Suppressor macrophage treated with lipopolysaccharide for 1 hour (primary cell): Measurements from ENCODE around the gene CHP1.
A peak's percentile ranks its signal among the peaks of the same experiment; 100 is the strongest.
"Not testable (repeated sequence)": the region's sequence is repeated elsewhere in the genome, so short reads cannot be mapped to it uniquely, and the experiment has no call there.

ENCODE experiments used
- DNase-seq, 3 donors: peaks; one replicate each; pipeline ENCODE4 v3.0.0-alpha.2; 2020 to 2022

Gene CHP1

DNA sequence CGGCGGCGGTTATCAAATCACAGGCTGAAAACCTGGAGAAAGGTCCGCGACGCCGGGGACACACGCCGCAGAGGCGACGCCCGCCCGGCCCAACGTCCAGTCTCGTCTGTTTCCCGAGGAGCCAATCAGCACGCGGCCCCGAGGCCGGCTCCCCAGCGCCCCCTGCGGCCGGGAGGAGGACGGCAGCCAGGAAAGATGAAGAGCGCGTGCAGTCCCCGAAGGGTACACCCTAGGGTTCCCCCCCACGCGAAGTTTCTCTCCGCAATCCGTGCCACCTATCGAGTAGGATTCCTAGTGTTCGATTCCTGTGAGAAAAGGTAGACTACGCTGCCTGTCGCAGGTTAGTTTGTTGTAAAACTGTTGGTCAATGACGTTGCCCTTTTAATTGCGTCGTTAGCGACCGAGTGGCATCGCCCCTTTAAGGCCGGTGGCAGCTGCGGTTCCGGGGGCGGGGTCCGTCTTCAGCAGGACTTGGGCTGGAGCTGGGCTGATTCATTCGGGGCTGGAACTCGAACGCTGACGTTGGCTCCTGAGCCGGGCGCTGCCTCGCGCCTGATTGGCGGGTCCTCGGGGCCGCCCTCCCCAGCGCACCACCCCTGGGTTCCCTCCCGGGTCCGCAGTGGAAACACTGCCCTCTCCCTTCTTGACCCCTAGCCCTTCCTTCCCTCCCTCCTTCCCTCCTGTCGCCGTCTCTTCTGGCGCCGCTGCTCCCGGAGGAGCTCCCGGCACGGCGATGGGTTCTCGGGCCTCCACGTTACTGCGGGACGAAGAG is at the start of gene CHP1, which contains the start of gene EXD1:
TSS of gene CHP1 (plus strand) at position 619 of the 772 bp plus-strand sequence. CDS start at position 734, 115 bp downstream.
TSS of gene EXD1 (minus strand) at position 108 of the 772 bp plus-strand sequence. CDS start 4,182 bp downstream, outside the sequence.
- DNase-seq: peak; percentile 99

DNA sequence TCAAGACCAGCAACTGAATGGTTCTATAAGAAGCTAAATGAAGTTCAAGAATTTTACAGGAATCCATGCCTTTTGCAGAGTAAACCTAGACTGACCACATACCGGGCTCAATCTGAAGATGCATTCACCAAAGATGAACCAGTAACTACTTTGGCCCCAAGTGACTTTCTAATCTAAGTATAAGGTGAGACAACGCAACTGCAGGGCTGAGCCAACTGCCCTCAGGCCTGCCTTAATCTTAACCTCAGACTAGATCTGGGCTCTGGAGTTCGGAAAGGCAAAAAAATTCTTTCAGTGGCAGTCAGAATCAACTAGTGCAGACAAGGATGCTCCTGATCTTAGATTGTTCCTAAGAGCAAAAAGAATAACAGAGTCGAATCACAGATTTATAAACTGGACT is 48.8 kb upstream of the CHP1 start:
- DNase-seq: no peak

DNA sequence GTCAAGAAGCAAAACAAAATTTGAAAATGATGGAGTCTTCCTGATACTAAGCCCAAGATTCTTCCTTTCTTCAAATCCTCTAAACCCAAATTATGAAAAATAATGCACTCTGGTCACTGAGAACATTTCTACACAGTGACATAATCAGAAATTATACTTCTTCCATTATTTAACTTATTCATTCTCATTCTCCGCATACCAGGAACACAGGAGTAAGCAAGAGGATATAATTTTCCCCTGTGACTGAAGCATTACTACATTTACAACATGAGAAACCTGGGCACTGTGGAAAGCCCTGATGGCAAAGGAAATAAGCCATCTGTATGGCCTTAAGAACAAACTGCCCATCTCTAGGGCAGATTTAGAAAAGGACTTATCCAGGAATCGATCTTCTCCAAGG is 47.5 kb upstream of the CHP1 start:
- DNase-seq: no peak

DNA sequence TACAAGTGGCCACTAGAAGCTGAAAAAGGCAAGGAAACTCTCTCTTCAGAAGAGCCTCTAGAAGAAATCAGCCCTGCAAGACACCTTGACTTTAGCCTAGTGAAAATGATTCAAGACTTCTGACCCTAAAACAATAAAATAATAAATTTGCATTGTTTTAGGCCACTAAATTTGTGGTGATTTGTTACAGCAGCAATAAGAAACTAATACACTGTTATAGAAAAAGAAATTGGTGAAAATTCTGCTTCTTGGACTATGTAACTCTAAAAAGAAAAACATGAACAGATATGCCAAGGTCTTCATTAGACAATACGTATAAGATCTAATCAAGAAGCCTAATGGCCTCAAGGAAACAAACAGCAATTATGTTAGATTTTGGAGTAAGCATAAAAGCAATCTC is 36.6 kb upstream of the CHP1 start:
- DNase-seq: peak in 1 of 3 donors; percentile 11

DNA sequence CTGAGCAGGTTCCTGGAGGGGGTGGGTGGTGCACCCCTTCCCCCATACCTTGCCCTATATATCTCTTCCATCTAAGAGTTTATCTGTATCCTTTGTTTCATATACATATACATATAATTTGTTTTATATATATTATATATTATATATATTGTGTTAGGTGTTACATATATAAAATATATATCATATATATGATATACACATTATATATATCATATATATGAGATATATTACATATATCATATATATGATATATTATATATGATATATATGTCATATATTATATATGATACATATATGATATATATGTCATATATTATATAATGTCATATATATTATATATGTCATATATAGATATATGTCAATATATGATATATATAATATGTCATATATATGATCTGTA is 31.6 kb upstream of the CHP1 start:
- DNase-seq: peak in 1 of 3 donors; percentile 8

DNA sequence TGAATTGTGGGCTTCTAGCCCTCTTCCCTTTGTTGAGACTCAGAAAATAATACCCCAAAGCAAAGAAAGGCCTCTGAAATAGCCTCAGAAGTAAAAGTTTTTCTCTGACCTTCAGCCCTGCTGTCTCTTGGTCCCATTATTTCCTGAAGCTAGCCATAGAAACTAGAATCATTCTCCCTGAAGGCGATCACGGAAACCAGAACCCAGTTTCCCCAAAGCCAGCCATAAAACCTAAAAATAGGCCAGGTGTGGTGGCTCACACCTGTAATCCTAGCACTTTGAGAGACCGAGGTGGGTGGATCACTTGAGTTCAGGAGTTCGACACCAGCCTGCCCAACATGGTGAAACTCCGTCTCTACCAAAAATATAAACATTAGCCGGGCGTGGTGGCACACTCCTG is 27.7 kb upstream of the CHP1 start:
- no peak for DNase-seq

DNA sequence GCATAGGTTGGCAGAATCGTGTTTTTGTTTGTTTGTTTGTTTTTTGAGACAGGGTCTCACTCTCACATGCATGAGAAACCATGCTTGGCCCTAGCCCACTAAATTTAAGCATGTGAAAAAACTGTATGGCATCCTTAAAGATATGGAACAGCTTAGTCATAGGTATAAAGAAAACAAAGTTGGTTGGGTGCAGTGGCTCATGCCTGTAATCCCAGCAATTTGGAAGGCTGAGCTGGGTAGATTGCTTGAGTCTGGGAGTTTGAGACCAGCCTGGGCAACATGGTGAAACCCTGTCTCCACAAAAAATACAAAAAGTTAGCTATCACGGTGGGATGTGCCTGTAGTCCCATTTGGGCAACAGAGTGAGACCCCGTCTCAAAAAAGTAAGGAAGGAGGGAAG is 25.8 kb upstream of the CHP1 start:
- DNase-seq: no peak

DNA sequence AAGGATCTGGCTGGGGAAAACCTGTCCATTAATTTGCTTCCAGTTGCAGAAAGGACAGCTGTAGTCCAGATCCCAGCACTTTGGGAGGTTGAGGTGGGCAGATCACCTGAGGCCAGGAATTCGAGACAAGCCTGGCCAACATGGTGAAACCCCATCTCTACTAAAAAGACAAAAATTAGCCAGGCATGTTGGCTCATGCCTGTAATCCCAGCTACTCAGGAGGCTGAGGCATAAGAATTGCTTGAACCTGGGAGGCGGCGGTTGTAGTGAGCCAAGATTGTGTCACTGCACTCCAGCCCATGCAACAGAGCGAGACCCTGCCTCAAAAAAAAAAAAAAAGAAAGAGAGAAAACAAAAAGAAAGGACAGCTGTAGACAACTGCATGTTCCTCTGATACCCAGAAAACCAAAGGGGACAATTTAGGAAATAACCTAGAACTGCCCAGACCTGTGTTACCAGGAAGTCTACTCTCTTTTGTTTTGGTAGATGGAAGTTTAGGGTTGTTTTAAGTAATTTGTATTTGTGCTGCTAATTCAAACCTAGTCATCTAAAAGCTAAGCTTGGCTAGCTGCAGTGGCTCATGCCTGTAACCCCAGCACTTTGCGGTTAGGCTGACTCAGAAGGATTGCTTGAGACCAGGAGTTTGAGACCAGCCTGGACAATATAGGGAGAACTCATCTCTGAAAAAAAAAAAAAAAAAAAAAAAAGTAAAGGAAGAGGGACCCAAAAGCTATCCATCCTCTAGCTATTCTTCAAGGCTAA is 23.2 kb upstream of the CHP1 start:
- no peak for DNase-seq

DNA sequence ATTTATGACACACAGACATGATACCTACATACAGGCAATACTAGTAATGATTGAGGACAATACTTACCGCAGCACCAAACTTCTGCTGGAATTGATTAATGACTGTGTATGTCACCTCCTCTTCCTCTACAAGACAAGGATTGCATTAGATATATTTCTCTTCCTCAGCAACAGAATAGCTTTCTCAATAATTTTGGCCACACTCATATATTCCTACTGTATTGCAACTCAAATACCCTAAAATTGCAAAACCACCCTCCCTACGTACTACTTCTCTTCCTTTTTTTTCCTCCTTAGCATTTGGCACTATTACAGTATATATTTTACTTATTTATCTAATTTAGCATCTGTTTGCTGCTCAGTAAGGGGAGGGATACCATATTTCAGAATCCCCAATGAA is 15.4 kb upstream of the CHP1 start:
- DNase-seq: peak; percentile 57 to 78 (median 77)

DNA sequence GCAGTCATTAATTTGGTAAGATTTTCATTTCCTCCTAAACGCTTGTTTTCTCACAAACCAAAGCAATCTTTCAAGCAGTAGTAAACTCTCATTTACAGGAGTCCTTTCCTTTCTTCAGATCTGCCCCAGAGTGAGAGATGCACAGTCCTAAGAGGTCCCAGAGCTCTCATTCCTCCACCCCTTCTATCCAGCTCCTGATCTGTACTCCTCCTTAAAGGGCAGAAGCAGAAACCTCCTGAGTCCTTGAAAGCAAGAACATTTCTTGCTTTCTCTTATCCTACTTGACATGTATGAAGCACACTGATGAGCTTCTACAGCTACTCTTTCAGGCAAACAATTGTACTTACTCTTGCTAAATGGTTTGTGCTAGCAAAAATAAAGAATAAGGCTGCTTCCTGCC is 12.2 kb upstream of the CHP1 start:
- DNase-seq: no peak

DNA sequence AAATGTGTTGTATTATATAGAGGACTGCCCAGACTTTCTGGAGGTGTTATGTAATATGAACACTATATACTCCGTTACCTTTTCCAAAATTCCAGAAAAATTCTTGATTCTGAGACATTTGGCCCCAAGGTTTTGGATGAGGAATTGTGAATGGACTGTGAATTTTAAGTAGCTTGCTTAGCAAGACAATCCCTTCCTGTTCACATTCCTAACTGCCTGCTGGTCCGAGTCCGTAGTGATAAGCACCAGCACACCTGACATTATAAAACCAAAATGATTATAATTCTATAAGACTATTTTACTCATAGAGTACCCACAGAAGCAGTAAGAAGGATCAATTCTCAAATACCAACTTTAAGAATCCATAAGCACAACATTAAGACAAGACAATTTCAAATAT is 11.7 kb upstream of the CHP1 start:
- DNase-seq: no peak

DNA sequence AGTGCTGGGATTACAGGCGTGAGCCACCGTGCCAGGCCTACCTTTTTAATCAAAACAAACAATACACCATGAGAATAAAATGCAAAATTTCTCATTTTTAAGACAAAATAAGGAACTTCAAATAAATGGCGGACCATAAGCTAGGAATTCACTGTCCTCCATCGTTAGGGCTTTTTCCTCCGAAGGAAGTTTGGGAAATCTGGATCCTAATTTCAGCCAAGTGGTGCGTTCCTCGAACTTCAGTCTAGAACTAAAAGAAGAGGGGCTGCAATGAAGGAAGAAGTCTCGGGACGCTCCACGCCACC is 771 bp upstream of the CHP1 start:
- DNase-seq: no peak

DNA sequence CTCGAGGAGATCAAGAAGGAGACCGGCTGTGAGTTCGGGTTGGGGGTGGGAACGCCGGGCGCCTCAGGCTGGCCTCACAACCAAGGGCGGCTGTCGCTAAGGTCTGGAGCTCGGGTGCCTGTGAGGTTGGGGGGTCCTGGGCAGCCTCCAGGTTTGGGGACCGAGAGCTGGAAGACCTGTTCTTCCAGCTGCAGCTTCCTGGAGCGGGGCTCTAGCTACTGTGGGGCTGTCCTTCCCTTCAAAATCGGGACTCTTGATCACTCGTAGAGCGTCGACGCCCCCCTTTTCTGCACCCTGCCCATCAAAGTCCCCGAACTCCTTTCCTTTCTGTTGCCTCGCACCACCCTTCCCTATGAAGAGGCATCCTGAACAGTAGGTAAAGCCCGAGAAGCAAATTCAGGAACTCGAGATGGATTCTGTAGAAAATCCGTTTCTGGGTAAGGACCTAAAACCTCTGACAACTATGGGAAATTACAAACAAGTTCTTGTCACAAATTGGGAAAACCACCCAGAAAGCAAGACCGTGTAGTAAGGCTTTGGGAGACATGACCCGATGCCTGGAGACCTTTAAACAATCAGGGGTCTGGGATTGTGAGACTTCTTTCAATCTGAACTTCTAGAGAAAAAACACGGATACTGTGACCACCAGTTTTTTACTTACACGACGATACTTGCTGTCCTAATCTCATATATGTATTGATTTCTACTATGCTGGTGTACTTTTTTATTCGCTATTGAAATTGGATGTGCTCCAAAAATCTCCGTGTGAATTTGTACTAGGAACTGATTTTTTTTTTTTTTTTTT is 556 bp downstream of the CHP1 start:
- DNase-seq: peak; percentile 52 to 73 (median 68)

DNA sequence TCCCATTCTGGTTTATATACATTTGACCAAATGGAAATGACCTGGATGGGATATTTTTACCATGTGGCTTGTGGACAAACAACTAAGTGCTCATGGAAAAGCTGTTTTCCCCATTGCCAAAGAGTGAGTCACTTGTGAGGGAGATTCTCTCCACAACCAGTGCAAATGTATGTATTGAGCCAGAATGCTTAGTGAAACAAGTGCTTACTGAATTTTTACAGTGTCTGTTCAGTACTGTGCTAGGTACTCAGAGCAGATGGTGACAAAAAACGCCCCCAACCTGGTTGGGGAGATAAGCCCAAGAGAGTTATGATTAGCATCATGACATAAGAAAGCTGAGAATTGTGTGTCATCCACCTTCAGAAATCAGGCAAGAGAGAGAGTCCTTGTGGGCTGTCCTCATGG is 2.3 kb downstream of the CHP1 start:
- peak; percentile 41 to 57 (median 52) for DNase-seq

DNA sequence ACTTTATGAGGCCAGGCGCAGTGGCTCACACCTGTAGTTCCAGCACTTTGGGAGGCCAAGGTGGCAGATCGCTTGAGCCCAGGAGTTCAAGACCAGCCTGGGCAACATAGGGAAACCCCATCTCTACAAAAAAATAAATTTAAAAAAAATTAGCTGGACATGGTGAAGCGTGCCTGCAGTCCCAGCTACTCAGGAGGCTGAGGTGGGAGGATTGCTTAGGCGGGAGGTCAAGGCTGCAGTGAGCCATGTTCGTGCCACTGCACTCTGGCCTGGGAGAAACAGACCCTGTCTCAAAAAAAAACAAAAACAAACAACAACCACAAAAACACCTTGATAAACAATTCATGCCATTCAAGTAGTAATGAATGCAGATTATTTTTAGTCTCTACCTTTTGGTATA is 4.2 kb downstream of the CHP1 start:
- DNase-seq: not testable (repeated sequence)

DNA sequence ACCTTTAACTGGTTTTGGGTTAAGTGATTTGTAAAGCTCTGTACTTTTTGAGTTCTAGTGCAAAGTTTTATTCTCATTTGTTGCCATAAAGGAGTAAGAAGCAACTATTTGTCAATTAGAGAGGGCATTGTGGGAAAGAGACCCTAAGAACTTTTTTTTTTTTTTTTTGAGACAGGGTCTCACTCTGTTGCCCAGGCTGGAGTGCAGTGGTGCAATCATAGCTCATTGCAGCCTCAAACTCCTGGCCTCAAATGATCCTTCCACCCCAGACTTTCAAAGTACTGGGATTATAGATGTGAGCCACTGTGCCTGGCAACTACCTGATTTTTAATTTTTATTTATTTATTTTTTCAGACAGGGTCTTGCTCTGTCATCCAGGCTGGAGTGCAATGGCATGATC is 4.9 kb downstream of the CHP1 start:
- DNase-seq: no peak

DNA sequence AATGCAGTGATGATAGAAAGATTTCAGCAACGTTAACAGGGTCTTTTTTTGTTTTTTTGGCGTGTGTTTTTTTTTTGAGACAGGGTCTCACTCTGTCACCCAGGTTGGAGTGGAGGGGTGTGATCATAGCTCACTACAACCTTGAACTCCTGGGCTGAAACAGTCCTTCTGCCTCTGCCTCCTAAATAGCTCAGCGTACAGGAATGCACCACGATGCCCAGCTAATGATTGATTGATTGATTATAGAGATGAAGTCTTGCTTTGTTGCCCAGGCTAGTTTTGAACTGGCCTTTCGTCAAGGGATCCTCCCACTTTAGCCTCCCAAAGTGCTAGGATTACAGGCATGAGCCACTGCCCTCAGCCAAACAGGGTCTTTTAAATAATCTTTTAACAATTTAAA is 7.0 kb downstream of the CHP1 start:
- no peak for DNase-seq

DNA sequence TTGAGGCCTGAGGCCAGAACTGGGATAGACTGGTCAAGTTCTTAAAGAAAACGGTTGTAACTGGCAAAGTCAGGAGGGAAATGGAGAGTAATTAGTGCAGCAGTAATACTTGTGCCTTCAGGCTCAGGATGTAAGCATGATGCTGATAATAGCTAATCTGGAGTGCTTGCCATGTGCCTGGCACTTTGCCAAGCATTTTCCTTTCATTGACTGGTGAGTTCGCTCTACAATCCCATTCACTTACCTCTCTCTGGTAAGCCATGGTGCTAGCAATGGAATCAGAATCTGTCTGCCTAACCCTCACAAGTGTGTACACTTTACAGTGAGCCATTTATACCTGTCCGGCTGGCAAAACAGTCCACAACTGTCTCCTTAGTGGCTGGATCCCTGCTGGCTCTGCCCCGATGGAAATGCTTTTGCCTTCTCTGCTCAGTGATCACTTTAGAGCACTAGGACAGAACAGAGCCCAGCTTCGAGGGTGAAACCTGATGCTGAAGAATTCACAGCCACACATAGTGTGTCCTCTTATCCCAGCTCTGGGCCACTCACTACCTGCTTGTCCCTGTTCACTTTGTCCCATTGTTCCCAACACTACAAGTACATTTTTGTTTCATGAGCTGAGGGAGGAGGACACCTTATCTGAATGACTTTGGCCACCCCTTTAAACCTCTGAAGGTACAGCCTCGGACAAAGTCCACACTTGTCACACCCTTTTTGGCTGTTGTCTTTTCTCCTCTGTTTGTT is 10.3 kb downstream of the CHP1 start:
- DNase-seq: no peak

DNA sequence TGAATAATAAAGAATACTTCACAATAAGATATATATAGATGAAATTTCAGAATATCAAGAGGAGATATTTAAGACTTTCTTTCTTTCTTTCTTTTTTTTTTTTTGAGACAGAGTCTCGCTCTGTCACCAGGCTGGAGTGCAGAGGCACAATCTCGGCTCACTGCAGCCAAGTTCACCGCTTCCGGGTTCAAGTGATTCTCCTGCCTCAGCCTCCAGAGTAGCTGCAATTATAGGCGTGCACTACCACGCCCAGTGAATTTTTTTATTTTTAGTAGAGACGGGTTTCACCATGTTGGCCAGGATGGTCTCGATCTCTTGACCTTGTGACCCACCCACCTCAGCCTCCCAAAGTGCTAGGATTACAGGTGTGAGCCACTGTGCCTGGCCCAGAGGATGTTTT is 19.7 kb downstream of the CHP1 start:
- DNase-seq: not testable (repeated sequence)

DNA sequence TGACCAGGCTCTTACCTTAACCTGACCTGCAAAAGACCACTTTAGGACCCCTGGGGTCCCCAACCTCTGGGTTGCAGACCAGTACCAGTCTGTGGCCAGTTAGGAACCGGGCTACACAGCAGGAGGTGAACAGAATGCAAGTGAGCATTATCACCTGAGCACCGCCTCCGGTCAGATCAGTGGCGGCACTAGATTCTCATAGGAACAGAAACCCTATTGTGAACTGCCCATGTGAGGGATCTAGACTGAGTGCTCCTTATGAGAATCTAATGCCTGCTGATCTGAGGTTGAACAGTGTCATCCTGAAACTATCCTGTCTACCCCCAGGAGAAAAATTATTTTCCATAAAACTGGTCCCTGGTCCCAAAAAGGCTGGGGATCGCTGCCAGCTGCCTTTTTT is 20.3 kb downstream of the CHP1 start:
- no peak for DNase-seq

DNA sequence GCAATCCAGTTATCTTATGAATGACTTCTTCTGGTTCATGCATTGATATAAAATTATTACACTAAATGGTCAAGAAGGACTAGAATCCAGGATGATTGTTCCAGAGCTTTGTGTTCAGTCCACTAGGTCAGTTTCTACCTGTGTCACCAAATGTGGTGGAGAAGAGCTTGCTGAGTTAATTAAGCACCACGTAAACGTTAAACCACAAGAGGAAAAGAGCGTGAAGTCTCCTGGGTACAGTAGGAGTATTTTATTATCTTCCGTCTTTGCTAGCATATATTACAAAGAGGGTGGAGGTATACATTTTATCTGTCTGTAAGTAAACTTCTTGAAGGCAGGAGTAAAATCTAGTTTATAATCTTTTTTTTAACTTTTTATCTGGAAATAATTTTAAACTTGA is 23.5 kb downstream of the CHP1 start:
- no peak for DNase-seq

DNA sequence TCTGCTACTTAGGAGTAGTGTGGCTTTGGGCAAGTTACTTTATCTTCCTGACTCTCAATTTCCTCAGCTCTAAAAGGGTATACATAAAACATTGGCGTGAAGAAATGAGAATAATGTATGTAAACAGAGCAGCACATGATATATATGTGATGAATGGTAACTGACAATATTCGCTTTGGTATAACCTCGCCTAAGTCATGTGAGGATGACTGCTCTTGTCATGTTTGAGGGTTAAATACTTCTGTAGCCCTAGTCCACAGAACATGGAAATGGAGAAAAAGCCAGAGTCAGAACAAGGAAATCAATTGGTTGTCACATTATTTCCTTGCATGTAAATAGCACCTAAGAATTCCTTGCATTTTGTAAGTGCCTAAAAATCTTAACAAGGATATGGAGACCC is 25.0 kb downstream of the CHP1 start:
- no peak for DNase-seq

DNA sequence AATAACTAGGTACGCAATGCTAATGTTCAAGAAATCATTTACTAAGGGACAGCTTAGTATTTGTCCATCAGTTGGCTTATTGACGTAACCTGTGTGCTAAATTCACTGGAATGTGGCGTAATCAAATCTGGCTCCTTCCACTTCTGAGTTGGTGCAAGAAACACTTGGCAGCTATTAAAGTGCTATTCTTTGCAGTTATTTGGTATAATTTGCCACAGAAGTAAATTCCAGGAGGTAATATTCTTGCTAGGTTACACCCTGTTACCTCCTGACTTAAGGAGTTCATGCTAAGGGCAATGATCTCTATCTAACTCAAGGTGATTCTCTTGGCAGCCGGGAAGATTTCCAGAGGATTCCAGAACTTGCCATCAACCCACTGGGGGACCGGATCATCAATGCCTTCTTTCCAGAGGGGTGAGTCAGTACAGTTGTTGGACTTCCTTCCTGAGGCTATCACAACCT is 25.5 kb downstream of the CHP1 start:
- peak in 1 of 3 donors; percentile 5 for DNase-seq
